Measurements from ENCODE around the gene NAT10. TPM values are rescaled to one million over a fixed set of nuclear protein-coding genes. Genes with fewer than 3 reads are reported as not detected.

Gene NAT10
- total RNA-seq, 1 donor from 2014 or later: 32.2 TPM

DNA sequence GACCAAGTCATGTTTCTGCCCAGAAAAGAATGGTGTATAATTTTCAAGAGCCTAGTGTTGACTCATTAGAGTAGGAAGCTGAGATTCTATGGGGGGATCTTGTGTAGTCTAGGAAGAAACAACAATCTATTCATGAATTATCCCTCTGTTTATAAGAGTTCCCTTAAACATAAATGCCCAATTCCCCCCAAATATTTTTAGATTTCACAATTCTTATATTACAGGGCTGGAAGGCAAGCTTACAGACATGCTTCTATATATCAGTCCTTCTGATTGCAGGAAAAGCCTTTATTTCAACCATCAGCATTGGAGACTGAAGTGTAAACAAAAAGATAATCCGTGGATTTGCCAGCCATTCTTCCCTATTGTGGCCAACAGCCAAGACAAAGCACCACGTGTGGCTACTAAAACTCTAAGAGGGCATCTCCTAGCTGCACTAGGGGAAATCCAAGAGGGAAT, 71.4 kb downstream of the NAT10 start:
- H3K9me3 Mint-ChIP-seq (ENCODE audit: unreplicated experiment): no peaks in the 10 kb centered on the region
- peaks cover 2% of the 10 kb centered on the region for H3K27me3 Mint-ChIP-seq (ENCODE audit: low read depth, unreplicated experiment)
- Histone ChIP-seq H3K27me3 (ENCODE audit: insufficient read depth, low read length) (no peaks in the 10 kb centered on the region), H3K36me3 (ENCODE audit: insufficient read depth, low read length) (no peaks in the 10 kb centered on the region), H3K4me2 (ENCODE audit: low read length) (no peak overlapping the region), H2AFZ (ENCODE audit: low read depth, low read length) (no peak overlapping the region), H3K9ac (ENCODE audit: low read length) (no peak overlapping the region), H3K4me1 (ENCODE audit: insufficient read depth, low read length) (peaks cover 4% of the 10 kb centered on the region), H3K4me3 (ENCODE audit: insufficient read depth, low read depth, low read length) (no peak overlapping the region), H3K79me2 (ENCODE audit: insufficient read depth, low read length) (no peaks in the 10 kb centered on the region), H3K27ac (ENCODE audit: low read depth, low read length) (no peak overlapping the region), H4K20me1 (ENCODE audit: insufficient read depth, low read length) (peaks cover 21% of the 10 kb centered on the region), H3K9me3 (ENCODE audit: insufficient read depth, low read depth, low read length) (no peaks in the 10 kb centered on the region)
- no peak for DNase-seq (ENCODE audit: low read depth)
- no peak overlapping the region for H3K4me3 Mint-ChIP-seq (ENCODE audit: unreplicated experiment)
- H3K27ac Mint-ChIP-seq (ENCODE audit: unreplicated experiment): no peak overlapping the region
- peaks cover 2% of the 10 kb centered on the region for H3K36me3 Mint-ChIP-seq (ENCODE audit: low read depth, unreplicated experiment)
- no peak for TF ChIP-seq EZH2 (IDR thresholded peaks at IDR 0.05; ENCODE audit: insufficient read depth, low read length)
- TF ChIP-seq, protein P1, sequence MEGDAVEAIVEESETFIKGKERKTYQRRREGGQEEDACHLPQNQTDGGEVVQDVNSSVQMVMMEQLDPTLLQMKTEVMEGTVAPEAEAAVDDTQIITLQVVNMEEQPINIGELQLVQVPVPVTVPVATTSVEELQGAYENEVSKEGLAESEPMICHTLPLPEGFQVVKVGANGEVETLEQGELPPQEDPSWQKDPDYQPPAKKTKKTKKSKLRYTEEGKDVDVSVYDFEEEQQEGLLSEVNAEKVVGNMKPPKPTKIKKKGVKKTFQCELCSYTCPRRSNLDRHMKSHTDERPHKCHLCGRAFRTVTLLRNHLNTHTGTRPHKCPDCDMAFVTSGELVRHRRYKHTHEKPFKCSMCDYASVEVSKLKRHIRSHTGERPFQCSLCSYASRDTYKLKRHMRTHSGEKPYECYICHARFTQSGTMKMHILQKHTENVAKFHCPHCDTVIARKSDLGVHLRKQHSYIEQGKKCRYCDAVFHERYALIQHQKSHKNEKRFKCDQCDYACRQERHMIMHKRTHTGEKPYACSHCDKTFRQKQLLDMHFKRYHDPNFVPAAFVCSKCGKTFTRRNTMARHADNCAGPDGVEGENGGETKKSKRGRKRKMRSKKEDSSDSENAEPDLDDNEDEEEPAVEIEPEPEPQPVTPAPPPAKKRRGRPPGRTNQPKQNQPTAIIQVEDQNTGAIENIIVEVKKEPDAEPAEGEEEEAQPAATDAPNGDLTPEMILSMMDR (IDR thresholded peaks at IDR 0.05; ENCODE audit: insufficient read depth, low read depth, low read length): no peak
- H3K4me1 Mint-ChIP-seq (ENCODE audit: low read depth, unreplicated experiment): peaks cover 12% of the 10 kb centered on the region
- FAIRE-seq: no peak

DNA sequence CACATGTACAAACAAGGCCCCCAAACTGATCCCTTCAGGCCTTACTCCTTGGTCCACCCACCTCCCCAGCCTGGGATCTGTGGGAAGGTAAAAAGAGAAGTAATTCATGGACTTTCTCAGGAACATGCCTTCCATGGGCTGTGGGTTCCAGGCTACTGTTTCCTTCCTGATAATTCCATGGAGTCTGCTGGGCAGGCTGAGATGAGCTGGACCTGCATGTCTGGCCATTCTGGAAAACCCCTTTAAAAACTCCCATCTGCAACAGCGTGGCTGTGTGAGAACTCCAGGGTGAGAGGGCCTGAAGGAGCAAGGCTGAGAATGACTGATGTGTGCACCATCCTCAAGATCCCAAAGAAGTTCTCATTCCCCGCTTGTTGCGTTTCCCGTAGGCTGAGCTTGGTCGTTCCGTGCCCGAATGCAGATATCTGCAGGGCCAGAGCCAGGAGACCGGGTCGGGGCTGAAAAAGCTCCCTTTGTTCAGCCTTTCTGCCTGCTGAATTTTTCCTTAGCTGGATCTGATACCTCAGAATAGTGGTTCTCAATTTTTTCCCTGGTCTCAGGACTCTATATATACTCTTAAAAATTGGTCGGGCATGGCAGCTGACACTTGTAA, 72.9 kb downstream of the NAT10 start:
- H3K9me3 Mint-ChIP-seq (ENCODE audit: unreplicated experiment): no peaks in the 10 kb centered on the region
- no peaks in the 10 kb centered on the region for H3K9me3 ChIP-seq (ENCODE audit: insufficient read depth, low read depth, low read length)
- DNase-seq (ENCODE audit: low read depth) (no peak), FAIRE-seq (no peak)
- H3K4me1 Mint-ChIP-seq (ENCODE audit: low read depth, unreplicated experiment): peaks cover 12% of the 10 kb centered on the region
- TF ChIP-seq, protein P1 (IDR thresholded peaks at IDR 0.05; ENCODE audit: insufficient read depth, low read depth, low read length): no peak
- no peak for TF ChIP-seq EZH2 (IDR thresholded peaks at IDR 0.05; ENCODE audit: insufficient read depth, low read length)
- H3K9ac ChIP-seq (ENCODE audit: low read length): no peak overlapping the region
- no peak overlapping the region for H3K4me3 Mint-ChIP-seq (ENCODE audit: unreplicated experiment)
- no peaks in the 10 kb centered on the region for H3K36me3 ChIP-seq (ENCODE audit: insufficient read depth, low read length)
- H3K4me3 ChIP-seq (ENCODE audit: insufficient read depth, low read depth, low read length): no peak overlapping the region
- H3K27ac ChIP-seq (ENCODE audit: low read depth, low read length): no peak overlapping the region
- no peak overlapping the region for H3K4me2 ChIP-seq (ENCODE audit: low read length)
- no peak overlapping the region for H2AFZ ChIP-seq (ENCODE audit: low read depth, low read length)
- no peaks in the 10 kb centered on the region for H3K27me3 ChIP-seq (ENCODE audit: insufficient read depth, low read length)
- H3K4me1 ChIP-seq (ENCODE audit: insufficient read depth, low read length): peaks cover 4% of the 10 kb centered on the region
- no peak overlapping the region for H3K27ac Mint-ChIP-seq (ENCODE audit: unreplicated experiment)
- no peaks in the 10 kb centered on the region for H3K79me2 ChIP-seq (ENCODE audit: insufficient read depth, low read length)
- peaks cover 2% of the 10 kb centered on the region for H3K36me3 Mint-ChIP-seq (ENCODE audit: low read depth, unreplicated experiment)
- H3K27me3 Mint-ChIP-seq (ENCODE audit: low read depth, unreplicated experiment): no peaks in the 10 kb centered on the region
- peaks cover 27% of the 10 kb centered on the region for H4K20me1 ChIP-seq (ENCODE audit: insufficient read depth, low read length)

DNA sequence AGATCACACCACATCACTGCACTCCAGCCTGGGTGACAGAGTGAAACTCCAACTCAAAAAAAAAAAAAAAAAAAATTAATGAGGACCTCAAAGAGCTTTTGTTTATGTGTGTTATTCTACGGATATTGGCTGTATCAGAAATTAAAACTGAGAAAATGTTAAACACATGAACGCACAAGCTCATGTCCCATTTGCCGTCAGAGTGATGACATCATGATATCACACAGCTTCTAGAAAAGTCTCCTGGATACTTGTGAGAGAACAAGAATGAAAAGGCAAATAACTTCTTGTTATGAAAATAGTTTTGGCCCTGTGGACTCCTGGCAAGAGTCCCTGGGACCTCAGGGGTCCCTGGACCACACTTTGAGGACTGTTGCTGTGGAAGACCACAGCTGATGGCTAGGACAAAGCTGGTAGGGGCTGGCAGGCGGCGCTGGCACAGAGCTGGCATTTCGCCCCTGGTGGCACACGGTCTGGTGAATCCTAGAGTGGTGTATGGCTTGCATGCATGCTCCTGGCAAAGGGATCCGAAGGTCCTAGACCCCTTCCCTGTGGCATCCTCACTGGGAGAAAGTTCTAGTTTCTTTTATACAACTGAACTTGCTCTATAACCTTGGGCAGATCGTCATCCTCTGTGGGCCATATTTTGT, 73.7 kb downstream of the NAT10 start:
- Histone ChIP-seq H3K9ac (ENCODE audit: low read length) (no peak overlapping the region), H3K9me3 (ENCODE audit: insufficient read depth, low read depth, low read length) (no peaks in the 10 kb centered on the region), H3K27ac (ENCODE audit: low read depth, low read length) (no peak overlapping the region), H3K36me3 (ENCODE audit: insufficient read depth, low read length) (no peaks in the 10 kb centered on the region), H3K4me2 (ENCODE audit: low read length) (no peak overlapping the region), H3K79me2 (ENCODE audit: insufficient read depth, low read length) (no peaks in the 10 kb centered on the region), H3K27me3 (ENCODE audit: insufficient read depth, low read length) (no peaks in the 10 kb centered on the region), H3K4me3 (ENCODE audit: insufficient read depth, low read depth, low read length) (no peak overlapping the region), H3K4me1 (ENCODE audit: insufficient read depth, low read length) (peaks cover 4% of the 10 kb centered on the region), H4K20me1 (ENCODE audit: insufficient read depth, low read length) (peaks cover 22% of the 10 kb centered on the region), H2AFZ (ENCODE audit: low read depth, low read length) (no peak overlapping the region)
- TF ChIP-seq, protein P1 (IDR thresholded peaks at IDR 0.05; ENCODE audit: insufficient read depth, low read depth, low read length): no peak
- no peak for TF ChIP-seq EZH2 (IDR thresholded peaks at IDR 0.05; ENCODE audit: insufficient read depth, low read length)
- no peak overlapping the region for H3K4me3 Mint-ChIP-seq (ENCODE audit: unreplicated experiment)
- peaks cover 2% of the 10 kb centered on the region for H3K36me3 Mint-ChIP-seq (ENCODE audit: low read depth, unreplicated experiment)
- no peak overlapping the region for H3K27ac Mint-ChIP-seq (ENCODE audit: unreplicated experiment)
- no peaks in the 10 kb centered on the region for H3K27me3 Mint-ChIP-seq (ENCODE audit: low read depth, unreplicated experiment)
- peaks cover 12% of the 10 kb centered on the region for H3K4me1 Mint-ChIP-seq (ENCODE audit: low read depth, unreplicated experiment)
- no peak for DNase-seq (ENCODE audit: low read depth)
- FAIRE-seq: no peak
- no peaks in the 10 kb centered on the region for H3K9me3 Mint-ChIP-seq (ENCODE audit: unreplicated experiment)
